Activated naive CD4-positive, alpha-beta T cell treated with anti-CD3 and anti-CD28 coated beads, Interleukin-2, amount 50 U/mL, for 72 hours (primary cell): ENCODE measurements around the gene UNC79. TPM values are rescaled to one million over a fixed set of nuclear protein-coding genes. Genes with fewer than 3 reads are reported as not detected.

Experiments used
- ATAC-seq, 2 donors: fragments of 150-1000 bp; cut with Tn5 transposase; 2 replicates each; pipeline ENCODE4 v1.10.0; 2021; ENCODE audit warnings: mild to moderate bottlenecking in 2 of 2, moderate library complexity in 2 of 2
- DNase-seq, 2 donors: peaks; one replicate each; pipeline ENCODE4 v3.0.0; 2021 to 2022; ENCODE audit warnings: low spot score in 2 of 2
- H3K27ac Mint-ChIP-seq, 2 donors: one replicate each; pipeline ENCODE4 v1.8.0; 2022; ENCODE audit warnings: mild to moderate bottlenecking in 2 of 2, mixed read lengths in 2 of 2
- H3K36me3 Mint-ChIP-seq, 2 donors: one replicate each; pipeline ENCODE4 v1.8.0; 2022; ENCODE audit warnings: mixed read lengths in 2 of 2
- H3K9me3 Mint-ChIP-seq, 2 donors: one replicate each; pipeline ENCODE4 v1.8.0; 2022; ENCODE audit warnings: mixed read lengths in 2 of 2
- total RNA-seq, 2 donors: library from RNA; stranded (reverse); gene quantifications; one replicate each; pipeline ENCODE4 v1.2.3, GENCODE V29; 2022

Gene UNC79
- total RNA-seq, 2 donors from 2014 or later, result 0.02 TPM; not detected in 1

- Mint-ChIP-seq H3K27ac (no peak overlapping the region), H3K9me3 (peaks cover 0 to 5% of the 10 kb centered on the region in 2 donors), H3K36me3 (no peaks in the 10 kb centered on the region)
- no peak for DNase-seq
- ATAC-seq, result no peak
Observed at GRCh38 chr14:93705513-93706156, 274.9 kb downstream of the UNC79 start.

GRCh38 chr14:93706360-93706955 is 275.7 kb downstream of the UNC79 start:
- H3K36me3 Mint-ChIP-seq, result no peaks in the 10 kb centered on the region
- no peak for ATAC-seq
- no peak overlapping the region for H3K27ac Mint-ChIP-seq
- no peak for DNase-seq
- peaks cover 0 to 5% of the 10 kb centered on the region in 2 donors for H3K9me3 Mint-ChIP-seq

GRCh38 chr14:93707475-93707874 is 276.7 kb downstream of the UNC79 start:
- no peak for DNase-seq
- Mint-ChIP-seq H3K36me3 (no peaks in the 10 kb centered on the region), H3K27ac (no peak overlapping the region), H3K9me3 (no peaks in the 10 kb centered on the region)
- no peak for ATAC-seq

GRCh38 chr14:93708311-93708734 is 277.6 kb downstream of the UNC79 start:
- Mint-ChIP-seq H3K27ac (no peak overlapping the region), H3K9me3 (no peaks in the 10 kb centered on the region), H3K36me3 (no peaks in the 10 kb centered on the region)
- no peak for ATAC-seq
- no peak for DNase-seq

GRCh38 chr14:93708800-93709199 is 278.1 kb downstream of the UNC79 start:
- DNase-seq (no peak), ATAC-seq (no peak)
- no peaks in the 10 kb centered on the region for H3K9me3 Mint-ChIP-seq
- H3K27ac Mint-ChIP-seq, result no peak overlapping the region
- no peaks in the 10 kb centered on the region for H3K36me3 Mint-ChIP-seq

- no peaks in the 10 kb centered on the region for H3K9me3 Mint-ChIP-seq
- H3K27ac Mint-ChIP-seq, result no peak overlapping the region
- no peaks in the 10 kb centered on the region for H3K36me3 Mint-ChIP-seq
- ATAC-seq (no peak), DNase-seq (no peak)
Observed at GRCh38 chr14:93709249-93709648, 278.5 kb downstream of the UNC79 start.

- H3K9me3 Mint-ChIP-seq, result no peaks in the 10 kb centered on the region
- no peak for DNase-seq
- no peak for ATAC-seq
Observed at GRCh38 chr14:93712079-93712837, 281.5 kb downstream of the UNC79 start.

GRCh38 chr14:93712838-93713724 is 282.3 kb downstream of the UNC79 start:
- DNase-seq (no peak), ATAC-seq (no peak)
- no peaks in the 10 kb centered on the region for H3K9me3 Mint-ChIP-seq
- no peaks in the 10 kb centered on the region for H3K36me3 Mint-ChIP-seq
- H3K27ac Mint-ChIP-seq, result no peak overlapping the region

More at GRCh38 chr14:93712079-93712837, 281.5 kb downstream of the UNC79 start:
- H3K36me3 Mint-ChIP-seq, result no peaks in the 10 kb centered on the region
- H3K27ac Mint-ChIP-seq, result no peak overlapping the region

- DNase-seq (no peak), ATAC-seq (no peak)
- no peak overlapping the region for H3K27ac Mint-ChIP-seq
- H3K36me3 Mint-ChIP-seq, result no peaks in the 10 kb centered on the region
- H3K9me3 Mint-ChIP-seq, result no peaks in the 10 kb centered on the region
Observed at GRCh38 chr14:93713726-93714405, 283.1 kb downstream of the UNC79 start.

- DNase-seq (no peak), ATAC-seq (no peak)
- Mint-ChIP-seq H3K9me3 (no peaks in the 10 kb centered on the region), H3K27ac (no peak overlapping the region), H3K36me3 (no peaks in the 10 kb centered on the region)
Observed at GRCh38 chr14:93714605-93715004, 283.9 kb downstream of the UNC79 start.

GRCh38 chr14:93715279-93715927 is 284.7 kb downstream of the UNC79 start:
- H3K36me3 Mint-ChIP-seq, result no peaks in the 10 kb centered on the region
- H3K27ac Mint-ChIP-seq, result no peak overlapping the region
- ATAC-seq (no peak), DNase-seq (no peak)
- H3K9me3 Mint-ChIP-seq, result no peaks in the 10 kb centered on the region

GRCh38 chr14:93716002-93716745 is 285.4 kb downstream of the UNC79 start:
- Mint-ChIP-seq H3K9me3 (no peaks in the 10 kb centered on the region), H3K27ac (no peak overlapping the region), H3K36me3 (no peaks in the 10 kb centered on the region)
- DNase-seq, result no peak
- ATAC-seq, result no peak

- no peaks in the 10 kb centered on the region for H3K36me3 Mint-ChIP-seq
- peaks cover 4 to 5% of the 10 kb centered on the region in 2 donors for H3K9me3 Mint-ChIP-seq
- no peak for DNase-seq
- no peak for ATAC-seq
- H3K27ac Mint-ChIP-seq, result no peak overlapping the region
Observed at GRCh38 chr14:93716746-93717667, 286.3 kb downstream of the UNC79 start.

GRCh38 chr14:93717668-93718320 is 287.1 kb downstream of the UNC79 start:
- Mint-ChIP-seq H3K9me3 (peaks cover 8 to 9% of the 10 kb centered on the region in 2 donors), H3K27ac (no peak overlapping the region), H3K36me3 (no peaks in the 10 kb centered on the region)
- DNase-seq (no peak), ATAC-seq (no peak)
